HG03442 (cell line): ENCODE measurements around the gene STAP2.
"Not testable (repeated sequence)": the region's sequence is repeated elsewhere in the genome, so short reads cannot be mapped to it uniquely, and the experiment has no call there.

Experiments used
- ATAC-seq: cut with Tn5 transposase; IDR thresholded peaks from one replicate; pipeline ENCODE4 v1.9.1; 2021; ENCODE audit warnings: mild to moderate bottlenecking, moderate library complexity; ENCODE audit not compliant: unreplicated experiment

Gene STAP2

DNA sequence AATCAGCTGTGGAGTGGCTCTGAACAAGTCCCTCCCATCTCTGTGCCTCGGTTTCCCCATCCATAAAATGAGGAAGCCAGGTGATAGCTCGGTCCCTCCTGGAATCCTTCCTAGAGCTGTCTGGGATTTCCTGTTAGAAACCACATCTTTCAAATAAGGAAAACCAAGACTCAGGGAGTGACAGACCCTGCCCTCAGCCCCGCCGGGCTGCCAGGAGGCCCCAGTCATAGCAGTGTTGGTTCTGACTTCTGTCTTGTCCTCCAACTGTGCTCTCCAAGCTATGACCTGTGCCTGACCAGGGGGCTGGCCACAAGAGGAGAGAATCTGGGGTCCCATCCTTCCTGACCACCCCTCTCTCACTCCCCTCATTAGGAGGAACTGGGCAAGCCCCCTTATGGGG is 60.6 kb downstream of the STAP2 start:
- no peak for ATAC-seq

DNA sequence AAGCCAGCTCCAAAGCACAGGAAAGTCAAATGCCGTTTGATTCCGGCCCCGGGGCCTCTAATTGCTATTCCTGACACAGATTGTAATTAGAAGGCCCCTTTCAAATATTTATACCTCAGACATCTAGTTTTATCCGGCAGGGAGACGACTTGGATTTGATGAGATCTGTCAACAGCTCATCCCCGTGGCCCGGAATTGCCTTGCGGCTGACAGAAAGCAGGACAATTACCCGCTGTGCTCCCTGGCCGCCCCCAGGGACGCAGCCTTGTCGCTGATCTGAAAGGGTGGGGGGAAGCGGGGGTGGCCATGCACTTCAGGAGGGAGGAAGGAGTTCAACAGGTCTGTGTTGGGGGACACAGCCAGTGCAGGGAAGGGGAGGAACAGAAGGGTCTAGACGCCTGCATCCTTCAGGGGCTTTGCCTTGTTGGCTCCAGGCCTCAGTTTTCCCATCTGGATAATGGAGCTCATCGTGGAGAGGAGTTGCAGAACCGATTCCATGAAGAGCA is 61.4 kb downstream of the STAP2 start:
- ATAC-seq, result no peak

DNA sequence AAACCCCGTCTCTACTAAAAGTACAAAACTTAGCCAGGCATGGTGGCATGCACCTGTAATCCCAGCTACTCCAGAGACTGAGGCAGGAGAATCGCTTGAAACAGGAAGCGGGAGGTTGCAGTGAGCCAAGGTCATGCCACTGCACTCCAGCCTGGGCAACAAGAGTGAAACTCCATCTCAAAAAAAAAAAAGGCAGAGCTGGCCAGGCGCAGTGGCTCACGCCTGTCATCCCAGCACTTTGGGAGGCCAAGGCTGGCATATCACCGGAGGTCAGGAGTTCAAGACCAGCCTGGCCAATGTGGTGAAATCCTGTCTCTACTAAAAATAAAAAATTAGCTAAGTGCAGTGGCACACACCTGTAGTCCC is 64.3 kb downstream of the STAP2 start:
- not testable (repeated sequence) for ATAC-seq
